IMR-90 (cell line): ENCODE data around the gene TNS3. TPM values are rescaled to one million over a fixed set of nuclear protein-coding genes. Genes with fewer than 3 reads are reported as not detected.

Source experiments
- ATAC-seq: fragments of 200-7000 bp; cut with Tn5 transposase; 2 replicates; pipeline ENCODE4 v1.9.1; 2020; ENCODE audit warnings: low read depth, mild to moderate bottlenecking, moderate library complexity
- BruUV-seq: library from RNA; stranded (reverse); fragments of 400-500 nt; replicated peaks from 2 replicates; lab custom pipeline; 2021; lab: Mats Ljungman, UMichigan
- CTCF ChIA-PET: fragments of 300-600 bp; formaldehyde crosslinking; extraction: SDS; loops from one replicate; lab custom pipeline; 2021; ENCODE audit warnings: antibody characterized with exemption; lab: Yijun Ruan, JAX
- POLR2A ChIA-PET: fragments of 300-600 bp; sonication (Branson Sonifier 250); formaldehyde crosslinking; loops from one replicate; lab custom pipeline; 2022; ENCODE audit warnings: antibody characterized with exemption; ENCODE audit not compliant: unreplicated experiment; lab: Charles Lee
- DNase-seq: peaks from one replicate; pipeline ENCODE4 v3.0.0; 2013
- H2AFZ ChIP-seq: replicated peaks from 2 replicates; pipeline ENCODE3; 2013; ENCODE audit warnings: low read length, mild to moderate bottlenecking; ENCODE audit not compliant: poor library complexity
- H2AK5ac ChIP-seq: 2 replicates; pipeline ENCODE4 v1.6.1; 2013; ENCODE audit warnings: low read depth, low read length, inconsistent platforms
- H2AK9ac ChIP-seq: replicated peaks from 2 replicates; pipeline ENCODE3; 2013; ENCODE audit warnings: mild to moderate bottlenecking, low read depth, low read length, moderate library complexity; ENCODE audit not compliant: poor library complexity
- H2BK120ac ChIP-seq: 2 replicates; pipeline ENCODE4 v1.6.1; 2013; ENCODE audit warnings: low read depth, low read length, inconsistent platforms
- H2BK15ac ChIP-seq: 3 replicates; pipeline ENCODE4 v1.6.1; 2013; ENCODE audit warnings: low read depth, low read length, inconsistent platforms
- H2BK20ac ChIP-seq: 2 replicates; pipeline ENCODE4 v1.6.1; 2013; ENCODE audit warnings: low read depth, mild to moderate bottlenecking, inconsistent platforms, low read length, moderate library complexity
- H2BK5ac ChIP-seq: 2 replicates; pipeline ENCODE4 v1.6.1; 2013; ENCODE audit warnings: mild to moderate bottlenecking, low read depth, low read length, inconsistent platforms; ENCODE audit not compliant: poor library complexity, severe bottlenecking
- H3K14ac ChIP-seq: replicated peaks from 2 replicates; pipeline ENCODE4 v1.6.1; 2013; ENCODE audit warnings: low read depth, low read length, inconsistent platforms
- H3K18ac ChIP-seq: 2 replicates; pipeline ENCODE4 v1.6.1; 2013; ENCODE audit warnings: low read depth, low read length, control low read depth
- H3K23ac ChIP-seq: 2 replicates; pipeline ENCODE4 v1.6.1; 2013; ENCODE audit warnings: low read depth, low read length, inconsistent platforms
- H3K27ac ChIP-seq: 2 replicates; pipeline ENCODE4 v1.5.1; 2013; ENCODE audit warnings: mild to moderate bottlenecking, control low read depth, low read length; ENCODE audit not compliant: insufficient read depth
- H3K27me3 ChIP-seq: 2 replicates; pipeline ENCODE4 v1.6.1; 2013; ENCODE audit warnings: low read length; ENCODE audit not compliant: control insufficient read depth, insufficient read depth
- H3K36me3 ChIP-seq: 2 replicates; pipeline ENCODE4 v1.6.1; 2013; ENCODE audit warnings: low read length, mixed read lengths; ENCODE audit not compliant: control insufficient read depth, insufficient read depth
- H3K4ac ChIP-seq: 2 replicates; pipeline ENCODE4 v1.6.1; 2013; ENCODE audit warnings: low read depth, low read length, inconsistent platforms
- H3K4me1 ChIP-seq: 2 replicates; pipeline ENCODE4 v1.6.1; 2013; ENCODE audit warnings: low read length, mixed read lengths; ENCODE audit not compliant: control insufficient read depth, insufficient read depth
- H3K4me2 ChIP-seq: 2 replicates; pipeline ENCODE4 v1.6.1; 2013; ENCODE audit warnings: low read depth, mild to moderate bottlenecking, control low read depth, low read length, moderate library complexity
- H3K4me3 ChIP-seq: 2 replicates; pipeline ENCODE4 v1.5.1; 2013; ENCODE audit warnings: low read depth, mild to moderate bottlenecking, control low read depth, low read length, moderate library complexity; ENCODE audit not compliant: insufficient read depth
- H3K56ac ChIP-seq: 2 replicates; pipeline ENCODE4 v1.6.1; 2013; ENCODE audit warnings: low read length, inconsistent platforms; ENCODE audit not compliant: insufficient read depth; ENCODE audit errors: extremely low read depth
- H3K79me1 ChIP-seq, 2 experiments: 2 replicates each; pipeline ENCODE4 v1.6.1; 2013; ENCODE audit warnings: low read length in 2 of 2, inconsistent platforms in 1 of 2, low read depth in 1 of 2
- H3K9ac ChIP-seq: 2 replicates; pipeline ENCODE4 v1.6.1; 2013; ENCODE audit warnings: low read depth, low read length, control low read depth
- H3K9me1 ChIP-seq: 2 replicates; pipeline ENCODE4 v1.6.1; 2013; ENCODE audit warnings: low read length, inconsistent platforms; ENCODE audit not compliant: insufficient read depth
- H3K9me3 ChIP-seq: 2 replicates; pipeline ENCODE4 v1.6.1; 2013; ENCODE audit warnings: low read length; ENCODE audit not compliant: control insufficient read depth, insufficient read depth
- H4K20me1 ChIP-seq: 2 replicates; pipeline ENCODE4 v1.6.1; 2013; ENCODE audit warnings: low read length, inconsistent platforms; ENCODE audit not compliant: insufficient read depth
- H4K5ac ChIP-seq: 2 replicates; pipeline ENCODE4 v1.6.1; 2013; ENCODE audit warnings: mild to moderate bottlenecking, low read depth, low read length, control low read depth
- H4K8ac ChIP-seq, 2 experiments: 2 replicates each; pipeline ENCODE4 v1.6.1; 2013; ENCODE audit warnings: low read depth in 2 of 2, low read length in 2 of 2, control low read depth in 1 of 2, inconsistent platforms in 1 of 2
- H4K91ac ChIP-seq: 2 replicates; pipeline ENCODE4 v1.6.1; 2013; ENCODE audit warnings: low read depth, low read length, inconsistent platforms; ENCODE audit not compliant: insufficient read depth
- BHLHE40 ChIP-seq: fragments of 150-350 bp; IDR thresholded peaks from 2 replicates; pipeline ENCODE4 v1.6.1; 2016; ENCODE audit warnings: mild to moderate bottlenecking, low read depth, low read length
- CEBPB ChIP-seq: IDR thresholded peaks from 2 replicates; pipeline ENCODE4 v1.6.1; 2012; ENCODE audit warnings: low read depth, low read length, improper control_type of control experiment
- CHD1 ChIP-seq: IDR thresholded peaks from 2 replicates; pipeline ENCODE4 v1.6.1; 2012; ENCODE audit warnings: low read depth, low read length, improper control_type of control experiment
- FOS ChIP-seq: fragments of 150-350 bp; IDR thresholded peaks from 2 replicates; pipeline ENCODE4 v1.6.1; 2016; ENCODE audit warnings: low read depth, low read length
- MAFK ChIP-seq: IDR thresholded peaks from 2 replicates; pipeline ENCODE4 v1.6.1; 2012; ENCODE audit warnings: low read depth, low read length, improper control_type of control experiment
- MAZ ChIP-seq: IDR thresholded peaks from 2 replicates; pipeline ENCODE4 v1.6.1; 2012; ENCODE audit warnings: low read depth, mild to moderate bottlenecking, low read length, improper control_type of control experiment, moderate library complexity, borderline replicate concordance
- MXI1 ChIP-seq: IDR thresholded peaks from 2 replicates; pipeline ENCODE4 v1.6.1; 2012; ENCODE audit warnings: low read depth, mild to moderate bottlenecking, low read length, moderate library complexity, borderline replicate concordance
- NFE2L2 ChIP-seq: fragments of 150-350 bp; IDR thresholded peaks from 2 replicates; pipeline ENCODE4 v1.6.1; 2016; ENCODE audit warnings: low read depth, mild to moderate bottlenecking, low read length
- POLR2A ChIP-seq: IDR thresholded peaks from 2 replicates; pipeline ENCODE4 v1.6.1; 2012; ENCODE audit warnings: mild to moderate bottlenecking, low read depth, low read length
- RAD21 ChIP-seq: IDR thresholded peaks from 2 replicates; pipeline ENCODE4 v1.6.1; 2012; ENCODE audit warnings: low read length, improper control_type of control experiment
- RCOR1 ChIP-seq: IDR thresholded peaks from 2 replicates; pipeline ENCODE4 v1.6.1; 2012; ENCODE audit warnings: mild to moderate bottlenecking, low read length, improper control_type of control experiment; ENCODE audit not compliant: insufficient replicate concordance
- RFX5 ChIP-seq: IDR thresholded peaks from 2 replicates; pipeline ENCODE4 v1.8.0; 2012; ENCODE audit warnings: low read depth, mild to moderate bottlenecking, low read length, moderate library complexity
- SMC3 ChIP-seq: fragments of 150-350 bp; IDR thresholded peaks from 2 replicates; pipeline ENCODE4 v1.6.1; 2016; ENCODE audit warnings: low read depth, mild to moderate bottlenecking, antibody characterized with exemption, low read length, moderate library complexity
- WGBS, 2 experiments: methylation state at CpG; one replicate each; pipeline versions ENCODE4 v1.1.5 to v1.1.7; 2013; ENCODE audit warnings: missing lambda C conversion rate in 2 of 2; ENCODE audit not compliant: insufficient read length in 1 of 2; ENCODE audit errors: extremely low coverage in 2 of 2; 5-methylcytosine and 5-hydroxymethylcytosine counted together
- dilution Hi-C: fragments of 300-500 bp; cut with HindIII; formaldehyde crosslinking; loops from one replicate; pipeline ENCODE4 v1.14.3; 2018; ENCODE audit warnings: low sequenced_read_pairs; ENCODE audit not compliant: unreplicated experiment
- in situ Hi-C: fragments of 300-500 bp; cut with MboI; formaldehyde crosslinking; loops from 3 replicates; pipeline ENCODE4 v1.14.3; 2019; ENCODE audit warnings: low sequenced_read_pairs, inconsistent platforms, mixed read lengths
- intact Hi-C: fragments of 100-400 bp; cut with micrococcal nuclease; formaldehyde crosslinking; loops from 2 replicates; pipeline ENCODE4 v1.10.0; 2022
- polyA plus RNA-seq, 3 experiments: library from polyadenylated mRNA; depleted of rRNA; stranded (reverse); fragments of >200 nt; gene quantifications; 2 replicates each; pipeline ENCODE4 v1.2.3, GENCODE V29; 2012; ENCODE audit warnings: low replicate concordance in 1 of 3
- total RNA-seq: library from RNA; depleted of rRNA; stranded (reverse); fragments of >200 nt; gene quantifications from 2 replicates; pipeline ENCODE4 v1.2.3, GENCODE V29; 2012
- TF ChIP-seq, protein P1 (sequence below): fragments of 150-350 bp; IDR thresholded peaks from 2 replicates; pipeline ENCODE4 v1.6.1; 2017; ENCODE audit warnings: mild to moderate bottlenecking, antibody characterized with exemption, low read length, low read depth
- TF ChIP-seq, protein P2 (sequence below): conservative IDR thresholded peaks from 2 replicates; pipeline ENCODE4 v1.5.1; 2012; ENCODE audit warnings: mild to moderate bottlenecking, low read depth, low read length, improper control_type of control experiment
- TF ChIP-seq, protein P3 (sequence below): fragments of 150-350 bp; IDR thresholded peaks from 2 replicates; pipeline ENCODE4 v1.6.1; 2016; ENCODE audit warnings: low read depth, mild to moderate bottlenecking, low read length, moderate library complexity, borderline replicate concordance

The TNS3 gene
- total and polyA plus RNA-seq, 2 of the 4 experiments (the other 2 are of a cell fraction) = 64.3 to 79.2 TPM

DNA sequence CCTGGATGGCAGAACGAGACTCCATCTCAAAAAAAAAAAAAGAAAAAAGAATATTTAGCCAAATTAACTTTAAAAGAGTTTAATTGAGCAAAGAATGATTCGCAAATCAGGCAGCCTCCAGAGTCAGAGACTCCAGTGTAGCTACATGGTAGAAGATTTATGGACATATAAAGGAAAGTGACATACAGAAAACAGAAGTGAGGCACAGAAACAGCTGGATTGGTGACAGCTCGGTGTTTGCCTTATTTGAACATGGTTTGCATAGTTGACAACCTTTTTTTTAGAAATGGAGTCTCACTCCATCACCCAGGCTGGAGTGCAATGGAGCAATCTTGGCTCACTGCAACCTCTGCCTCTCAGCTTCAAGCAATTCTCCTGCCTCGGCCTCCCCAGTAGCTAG is 35.2 kb upstream of the TNS3 start:
- Histone ChIP-seq H3K4me2 (no peak overlapping the region), H3K9me3 (no peaks in the 10 kb centered on the region), H3K18ac (no peak overlapping the region), H4K8ac (no peak overlapping the region), H4K20me1 (no peaks in the 10 kb centered on the region), H3K56ac (no peak overlapping the region), H3K14ac (no peak overlapping the region), H3K23ac (no peak overlapping the region), H3K27me3 (no peaks in the 10 kb centered on the region; the same call in 1 of the 2 replicates), H2AK9ac (no peak overlapping the region), H3K4ac (no peak overlapping the region), H3K27ac (no peak overlapping the region), H2BK120ac (no peak overlapping the region), H3K4me3 (no peak overlapping the region), H3K9me1 (peaks cover 11% of the 10 kb centered on the region), H2BK20ac (peak overlapping the region; percentile 33; the same call in 1 of the 2 replicates), H2AFZ (no peak overlapping the region), H3K9ac (no peak overlapping the region), H4K91ac (no peak overlapping the region), H2AK5ac (peak overlapping the region; percentile 24; the same call in 1 of the 2 replicates), H3K79me1 (no peaks in the 10 kb centered on the region), H3K36me3 (no peaks in the 10 kb centered on the region), H4K5ac (no peak overlapping the region), H3K4me1 (peaks cover 10% of the 10 kb centered on the region), H2BK5ac (no peak overlapping the region), H2BK15ac (no peak overlapping the region)
- 100% methylated on average over 1 of the region's 4 CpGs; no CpG with 5 or more reads in 1 of the 2 experiments for WGBS, 2 experiments
- intact Hi-C loops = no loop called here
- POLR2A ChIA-PET = no interaction called here
- in situ Hi-C loops = no loop called here
- DNase-seq (no peak), ATAC-seq (no peak)
- CTCF ChIA-PET = no interaction called here
- no peak for TF ChIP-seq CHD1
- no peak for TF ChIP-seq SMC3
- TF ChIP-seq, protein P1, sequence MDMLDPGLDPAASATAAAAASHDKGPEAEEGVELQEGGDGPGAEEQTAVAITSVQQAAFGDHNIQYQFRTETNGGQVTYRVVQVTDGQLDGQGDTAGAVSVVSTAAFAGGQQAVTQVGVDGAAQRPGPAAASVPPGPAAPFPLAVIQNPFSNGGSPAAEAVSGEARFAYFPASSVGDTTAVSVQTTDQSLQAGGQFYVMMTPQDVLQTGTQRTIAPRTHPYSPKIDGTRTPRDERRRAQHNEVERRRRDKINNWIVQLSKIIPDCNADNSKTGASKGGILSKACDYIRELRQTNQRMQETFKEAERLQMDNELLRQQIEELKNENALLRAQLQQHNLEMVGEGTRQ = no peak
- TF ChIP-seq, protein P2, sequence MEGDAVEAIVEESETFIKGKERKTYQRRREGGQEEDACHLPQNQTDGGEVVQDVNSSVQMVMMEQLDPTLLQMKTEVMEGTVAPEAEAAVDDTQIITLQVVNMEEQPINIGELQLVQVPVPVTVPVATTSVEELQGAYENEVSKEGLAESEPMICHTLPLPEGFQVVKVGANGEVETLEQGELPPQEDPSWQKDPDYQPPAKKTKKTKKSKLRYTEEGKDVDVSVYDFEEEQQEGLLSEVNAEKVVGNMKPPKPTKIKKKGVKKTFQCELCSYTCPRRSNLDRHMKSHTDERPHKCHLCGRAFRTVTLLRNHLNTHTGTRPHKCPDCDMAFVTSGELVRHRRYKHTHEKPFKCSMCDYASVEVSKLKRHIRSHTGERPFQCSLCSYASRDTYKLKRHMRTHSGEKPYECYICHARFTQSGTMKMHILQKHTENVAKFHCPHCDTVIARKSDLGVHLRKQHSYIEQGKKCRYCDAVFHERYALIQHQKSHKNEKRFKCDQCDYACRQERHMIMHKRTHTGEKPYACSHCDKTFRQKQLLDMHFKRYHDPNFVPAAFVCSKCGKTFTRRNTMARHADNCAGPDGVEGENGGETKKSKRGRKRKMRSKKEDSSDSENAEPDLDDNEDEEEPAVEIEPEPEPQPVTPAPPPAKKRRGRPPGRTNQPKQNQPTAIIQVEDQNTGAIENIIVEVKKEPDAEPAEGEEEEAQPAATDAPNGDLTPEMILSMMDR = no peak
- TF ChIP-seq RCOR1 = no peak
- TF ChIP-seq POLR2A = no peak
- TF ChIP-seq BHLHE40 = no peak
- no peak for TF ChIP-seq NFE2L2
- no peak for TF ChIP-seq CEBPB
- no peak for TF ChIP-seq MAFK
- no peak for TF ChIP-seq MXI1
- no peak for TF ChIP-seq MAZ
- no peak for TF ChIP-seq FOS
- TF ChIP-seq RAD21 = no peak
- TF ChIP-seq RFX5 = no peak
- TF ChIP-seq, protein P3, sequence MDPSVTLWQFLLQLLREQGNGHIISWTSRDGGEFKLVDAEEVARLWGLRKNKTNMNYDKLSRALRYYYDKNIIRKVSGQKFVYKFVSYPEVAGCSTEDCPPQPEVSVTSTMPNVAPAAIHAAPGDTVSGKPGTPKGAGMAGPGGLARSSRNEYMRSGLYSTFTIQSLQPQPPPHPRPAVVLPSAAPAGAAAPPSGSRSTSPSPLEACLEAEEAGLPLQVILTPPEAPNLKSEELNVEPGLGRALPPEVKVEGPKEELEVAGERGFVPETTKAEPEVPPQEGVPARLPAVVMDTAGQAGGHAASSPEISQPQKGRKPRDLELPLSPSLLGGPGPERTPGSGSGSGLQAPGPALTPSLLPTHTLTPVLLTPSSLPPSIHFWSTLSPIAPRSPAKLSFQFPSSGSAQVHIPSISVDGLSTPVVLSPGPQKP = no peak
- BruUV-seq = no TSS peak
- dilution Hi-C loops = no loop called here
